ENCODE results near the gene PIP5K1A.

Gene PIP5K1A

GRCh38 chr1:151243683-151244216 lies 45.4 kb downstream of the PIP5K1A start:
- DNase-seq (ENCODE audit: insufficient read length, low spot score) (no peak), FAIRE-seq (no peak)
- TF ChIP-seq TAF1 (IDR thresholded peaks at IDR 0.05; ENCODE audit: low read depth, low read length) = no peak
- no peak for TF ChIP-seq POLR2A (IDR thresholded peaks at IDR 0.05; ENCODE audit: low read depth, low read length)
- no peak for TF ChIP-seq SPI1 (IDR thresholded peaks at IDR 0.05; ENCODE audit: low read depth, low read length)
- TF ChIP-seq POLR2AphosphoS5 (IDR thresholded peaks at IDR 0.05; ENCODE audit: low read depth, low read length) = no peak
- no peak for TF ChIP-seq POU2F2 (IDR thresholded peaks at IDR 0.05; ENCODE audit: low read depth, low read length)

DNA sequence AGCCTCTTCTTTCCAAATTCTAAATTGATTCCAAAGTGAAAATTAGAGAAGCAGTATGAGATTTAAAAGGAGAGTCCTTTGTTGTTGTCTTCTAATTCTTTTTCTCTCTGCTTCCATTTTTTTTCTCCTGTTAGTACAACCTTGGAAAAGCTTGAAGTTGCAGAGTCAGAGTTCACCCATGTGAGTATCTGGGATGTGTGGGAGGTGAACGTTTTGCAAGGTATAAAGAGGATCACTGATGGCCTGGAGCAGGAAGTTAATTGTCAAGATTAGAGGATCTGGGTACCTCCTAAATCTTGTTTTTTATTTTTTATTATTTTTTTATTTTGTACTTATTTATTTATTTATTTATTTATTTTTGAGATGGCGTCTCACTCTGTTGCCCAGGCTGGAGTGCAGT lies 48.4 kb downstream of the PIP5K1A start:
- no peak for FAIRE-seq
- no peak for DNase-seq (ENCODE audit: insufficient read length, low spot score)

DNA sequence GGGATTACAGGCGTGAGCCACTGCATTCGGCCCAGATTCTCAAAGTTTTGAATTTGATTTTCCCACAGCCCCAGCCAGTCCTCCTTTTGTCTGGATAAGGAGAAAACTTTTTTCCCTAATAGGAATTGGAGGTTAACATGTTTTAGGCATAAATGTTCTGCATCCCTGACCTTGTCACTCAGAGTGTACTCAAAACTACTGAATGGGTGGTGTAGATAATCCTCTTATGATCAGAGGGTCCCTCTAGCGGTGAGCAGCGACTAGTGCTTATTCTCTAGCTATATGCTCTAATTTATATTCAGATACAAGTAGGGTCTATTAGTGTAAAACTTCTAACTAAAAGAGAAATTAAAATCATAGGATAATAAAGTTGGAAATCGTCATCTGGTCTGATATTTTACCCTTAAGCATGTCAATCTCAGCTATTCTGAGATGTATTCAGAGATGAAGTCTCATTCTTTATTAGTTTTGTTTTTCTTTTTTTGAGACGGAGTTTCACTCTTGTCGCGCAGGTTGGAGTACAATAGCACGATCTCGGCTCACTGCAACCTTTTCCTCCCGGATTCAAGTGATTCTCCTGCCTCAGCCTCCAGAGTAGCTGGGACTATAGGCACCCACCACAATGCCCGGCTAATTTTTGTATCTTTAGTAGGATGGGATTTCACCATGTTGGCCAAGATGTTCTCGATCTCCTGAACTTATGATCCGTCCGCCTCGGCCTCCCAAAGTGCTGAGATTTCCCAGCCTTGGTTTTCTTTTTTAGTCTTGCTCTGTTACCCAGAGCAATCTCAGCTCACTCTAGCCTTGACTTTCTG lies 53.5 kb downstream of the PIP5K1A start:
- TF ChIP-seq POU2F2 (IDR thresholded peaks at IDR 0.05; ENCODE audit: low read depth, low read length) = no peak
- no peak for TF ChIP-seq POLR2A (IDR thresholded peaks at IDR 0.05; ENCODE audit: low read depth, low read length)
- no peak for TF ChIP-seq TAF1 (IDR thresholded peaks at IDR 0.05; ENCODE audit: low read depth, low read length)
- peak; percentile 96 for TF ChIP-seq PAX5 (IDR thresholded peaks at IDR 0.05; ENCODE audit: insufficient read depth, low read length, severe bottlenecking)
- FAIRE-seq (peak; percentile 55), DNase-seq (ENCODE audit: insufficient read length, low spot score) (peak; percentile 51)

More for the DNA sequence above, 48.4 kb downstream of the PIP5K1A start:
- TF ChIP-seq TAF1 (IDR thresholded peaks at IDR 0.05; ENCODE audit: low read depth, low read length) = no peak

GRCh38 chr1:151254217-151255213 lies 56.2 kb downstream of the PIP5K1A start, which contains the start of gene PSMD4:
PSMD4 (plus strand) TSS chr1:151254734; CDS start chr1:151254783, 49 bp downstream.
- FAIRE-seq = peak; percentile 97
- DNase-seq (ENCODE audit: insufficient read length, low spot score) = peak; percentile 97
- 0 out of 2 replicates have a peak, but pooled peaks have one; percentile 6 for TF ChIP-seq SPI1 (IDR thresholded peaks at IDR 0.05; ENCODE audit: low read depth, low read length)
- peak; percentile 72; the same call in 1 of the 2 replicates for TF ChIP-seq POU2F2 (IDR thresholded peaks at IDR 0.05; ENCODE audit: low read depth, low read length)
- TF ChIP-seq POLR2AphosphoS5 (IDR thresholded peaks at IDR 0.05; ENCODE audit: low read depth, low read length) = peak; percentile 94
- peak; percentile 93 for TF ChIP-seq POLR2A (IDR thresholded peaks at IDR 0.05; ENCODE audit: low read depth, low read length)
- TF ChIP-seq PAX5 (IDR thresholded peaks at IDR 0.05; ENCODE audit: insufficient read depth, low read length, severe bottlenecking) = no peak
- peak; percentile 79 for TF ChIP-seq TAF1 (IDR thresholded peaks at IDR 0.05; ENCODE audit: low read depth, low read length)

DNA sequence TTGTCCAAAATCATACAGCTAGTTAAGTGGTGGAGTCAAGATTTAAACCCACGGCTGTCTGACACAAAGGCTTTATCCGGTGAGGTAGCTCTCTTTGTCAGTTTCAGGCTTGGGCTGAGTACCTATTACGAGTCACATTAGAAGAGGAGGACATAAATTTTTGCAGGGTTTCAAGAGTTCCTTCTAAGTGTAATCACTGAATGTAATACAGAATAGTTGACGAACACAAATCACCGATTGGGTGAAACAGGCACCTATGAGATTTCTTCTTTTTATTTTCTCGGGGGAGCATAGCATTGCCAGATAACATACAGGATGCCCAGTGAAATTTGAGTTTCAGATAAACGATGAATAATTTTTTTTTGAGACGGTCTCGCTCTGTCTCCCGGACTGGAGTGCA lies 57.0 kb downstream of the PIP5K1A start:
- FAIRE-seq (no peak), DNase-seq (ENCODE audit: insufficient read length, low spot score) (no peak)
- TF ChIP-seq POU2F2 (IDR thresholded peaks at IDR 0.05; ENCODE audit: low read depth, low read length) (no peak), PAX5 (IDR thresholded peaks at IDR 0.05; ENCODE audit: insufficient read depth, low read length, severe bottlenecking) (no peak), SPI1 (IDR thresholded peaks at IDR 0.05; ENCODE audit: low read depth, low read length) (no peak)

DNA sequence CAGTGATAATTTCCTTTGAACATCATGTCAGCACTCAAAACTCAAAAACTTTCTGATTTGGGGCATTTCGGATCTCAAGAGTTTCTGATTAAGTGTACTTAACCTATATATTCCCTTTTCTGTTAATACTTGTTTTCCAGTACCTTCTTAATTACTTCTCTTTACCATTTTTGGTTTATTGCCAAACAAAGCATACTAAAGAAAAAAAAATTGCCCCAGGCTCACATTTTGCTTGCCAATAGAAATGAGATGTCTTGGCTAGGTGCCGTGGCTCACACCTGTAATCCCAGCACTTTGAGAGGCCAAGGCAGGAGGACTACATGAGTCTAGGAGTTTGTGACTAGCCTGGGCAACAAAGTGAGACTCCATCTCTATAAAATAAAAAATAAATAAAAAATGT lies 61.0 kb downstream of the PIP5K1A start:
- no peak for TF ChIP-seq POLR2AphosphoS5 (IDR thresholded peaks at IDR 0.05; ENCODE audit: low read depth, low read length)
- TF ChIP-seq PAX5 (IDR thresholded peaks at IDR 0.05; ENCODE audit: insufficient read depth, low read length, severe bottlenecking) = no peak
- no peak for TF ChIP-seq TAF1 (IDR thresholded peaks at IDR 0.05; ENCODE audit: low read depth, low read length)
- no peak for TF ChIP-seq POLR2A (IDR thresholded peaks at IDR 0.05; ENCODE audit: low read depth, low read length)
- no peak for TF ChIP-seq POU2F2 (IDR thresholded peaks at IDR 0.05; ENCODE audit: low read depth, low read length)
- TF ChIP-seq SPI1 (IDR thresholded peaks at IDR 0.05; ENCODE audit: low read depth, low read length) = no peak
- no peak for FAIRE-seq
- no peak for DNase-seq (ENCODE audit: insufficient read length, low spot score)

- no peak for DNase-seq (ENCODE audit: insufficient read length, low spot score)
- FAIRE-seq = no peak
- TF ChIP-seq PAX5 (IDR thresholded peaks at IDR 0.05; ENCODE audit: insufficient read depth, low read length, severe bottlenecking) = no peak
- no peak for TF ChIP-seq POLR2A (IDR thresholded peaks at IDR 0.05; ENCODE audit: low read depth, low read length)
- no peak for TF ChIP-seq SPI1 (IDR thresholded peaks at IDR 0.05; ENCODE audit: low read depth, low read length)
- no peak for TF ChIP-seq POU2F2 (IDR thresholded peaks at IDR 0.05; ENCODE audit: low read depth, low read length)
- no peak for TF ChIP-seq TAF1 (IDR thresholded peaks at IDR 0.05; ENCODE audit: low read depth, low read length)
- TF ChIP-seq POLR2AphosphoS5 (IDR thresholded peaks at IDR 0.05; ENCODE audit: low read depth, low read length) = no peak
These were observed 67.3 kb downstream of the PIP5K1A start for GRCh38 chr1:151265446-151266236.

- DNase-seq (ENCODE audit: insufficient read length, low spot score) (no peak), FAIRE-seq (no peak)
- TF ChIP-seq PAX5 (IDR thresholded peaks at IDR 0.05; ENCODE audit: insufficient read depth, low read length, severe bottlenecking) = no peak
- TF ChIP-seq SPI1 (IDR thresholded peaks at IDR 0.05; ENCODE audit: low read depth, low read length) = no peak
- no peak for TF ChIP-seq TAF1 (IDR thresholded peaks at IDR 0.05; ENCODE audit: low read depth, low read length)
- TF ChIP-seq POU2F2 (IDR thresholded peaks at IDR 0.05; ENCODE audit: low read depth, low read length) = no peak
- TF ChIP-seq POLR2AphosphoS5 (IDR thresholded peaks at IDR 0.05; ENCODE audit: low read depth, low read length) = no peak
- no peak for TF ChIP-seq POLR2A (IDR thresholded peaks at IDR 0.05; ENCODE audit: low read depth, low read length)
These were observed 68.0 kb downstream of the PIP5K1A start for GRCh38 chr1:151266315-151266714.

Measured in GM12891 (cell line).